Fibroblast of lung (primary cell): ENCODE results near the gene CRABP1. TPM values are rescaled to one million over a fixed set of nuclear protein-coding genes. Genes with fewer than 3 reads are reported as not detected.

Experiments
- DNase-seq, 2 donors: peaks; one replicate each; pipeline versions ENCODE4 v3.0.0 to v3.0.0-alpha.2; 2010; ENCODE audit warnings: low read depth in 2 of 2
- H2AFZ ChIP-seq: 2 replicates; pipeline ENCODE4 v1.5.1; 2012; ENCODE audit warnings: low read length, control low read depth, inconsistent platforms
- H3K27ac ChIP-seq: 2 replicates; pipeline ENCODE4 v1.5.1; 2011; ENCODE audit warnings: low read length, control low read depth; ENCODE audit not compliant: insufficient read depth
- H3K27me3 ChIP-seq: 2 replicates; pipeline ENCODE4 v1.5.1; 2011; ENCODE audit warnings: mild to moderate bottlenecking, low read length; ENCODE audit not compliant: control insufficient read depth, insufficient read depth
- H3K36me3 ChIP-seq: 2 replicates; pipeline ENCODE4 v1.5.1; 2011; ENCODE audit warnings: low read length; ENCODE audit not compliant: control insufficient read depth, insufficient read depth
- H3K4me1 ChIP-seq: 2 replicates; pipeline ENCODE4 v1.5.1; 2011; ENCODE audit warnings: low read length; ENCODE audit not compliant: control insufficient read depth, insufficient read depth; ENCODE audit errors: extremely low read depth
- H3K4me2 ChIP-seq: 2 replicates; pipeline ENCODE4 v1.5.1; 2011; ENCODE audit warnings: low read length, control low read depth; ENCODE audit not compliant: insufficient read depth; ENCODE audit errors: extremely low read depth
- H3K4me3 ChIP-seq, 4 experiments: fragments of 200-600 bp in 1 of 4; sonication (generic) in 1 of 4; replicated peaks in 1 of 4; 2 replicates each; pipeline ENCODE4 v1.5.1; 2011 to 2016; ENCODE audit warnings: low read length in 4 of 4, low read depth in 3 of 4, mild to moderate bottlenecking in 3 of 4, control low read depth in 2 of 4, inconsistent platforms in 1 of 4, mixed read lengths in 1 of 4; ENCODE audit not compliant: insufficient read depth in 1 of 4; ENCODE audit errors: control extremely low read depth in 1 of 4
- H3K79me2 ChIP-seq: 2 replicates; pipeline ENCODE4 v1.5.1; 2012; ENCODE audit warnings: mild to moderate bottlenecking, low read length, inconsistent platforms; ENCODE audit not compliant: control insufficient read depth, insufficient read depth
- H3K9ac ChIP-seq: 2 replicates; pipeline ENCODE4 v1.5.1; 2011; ENCODE audit warnings: mild to moderate bottlenecking, low read length, control low read depth; ENCODE audit not compliant: insufficient read depth
- H3K9me3 ChIP-seq: 2 replicates; pipeline ENCODE4 v1.5.1; 2012; ENCODE audit warnings: low read depth, low read length; ENCODE audit not compliant: control insufficient read depth, insufficient read depth
- H4K20me1 ChIP-seq: 2 replicates; pipeline ENCODE4 v1.5.1; 2011; ENCODE audit warnings: low read length; ENCODE audit not compliant: control insufficient read depth, insufficient read depth; ENCODE audit errors: extremely low read depth
- EZH2 ChIP-seq: IDR thresholded peaks from 2 replicates; pipeline ENCODE4 v1.5.1; 2012; ENCODE audit warnings: low read length, control low read depth, mild to moderate bottlenecking; ENCODE audit errors: missing control alignments
- polyA plus RNA-seq, 2 donors: library from polyadenylated mRNA; depleted of rRNA in 1 of 2; stranded (reverse) in 1 of 2; unstranded in 1 of 2; fragments of >200 nt; gene quantifications; 2 replicates each; pipeline ENCODE4 v1.2.1, GENCODE V29; 2011 to 2012; ENCODE audit warnings: missing spikeins in 1 of 2
- total RNA-seq: library from RNA; depleted of rRNA; stranded (reverse); fragments of >200 nt; gene quantifications from 2 replicates; pipeline ENCODE4 v1.2.1, GENCODE V29; 2014
- TF ChIP-seq, protein P1 (sequence below), 2 donors: IDR thresholded peaks in 1 of 2; conservative IDR thresholded peaks in 1 of 2; 1 replicate in 1 of 2; 2 replicates in 1 of 2; pipeline ENCODE4 v1.5.1; 2011 to 2012; ENCODE audit warnings: low read length in 2 of 2, control low read depth in 1 of 2, inconsistent platforms in 1 of 2, low read depth in 1 of 2, mild to moderate bottlenecking in 1 of 2

Gene CRABP1
- total and polyA plus RNA-seq, 2 donors (not counting 1 experiment from before 2014, with no cell fraction given), result not detected

DNA sequence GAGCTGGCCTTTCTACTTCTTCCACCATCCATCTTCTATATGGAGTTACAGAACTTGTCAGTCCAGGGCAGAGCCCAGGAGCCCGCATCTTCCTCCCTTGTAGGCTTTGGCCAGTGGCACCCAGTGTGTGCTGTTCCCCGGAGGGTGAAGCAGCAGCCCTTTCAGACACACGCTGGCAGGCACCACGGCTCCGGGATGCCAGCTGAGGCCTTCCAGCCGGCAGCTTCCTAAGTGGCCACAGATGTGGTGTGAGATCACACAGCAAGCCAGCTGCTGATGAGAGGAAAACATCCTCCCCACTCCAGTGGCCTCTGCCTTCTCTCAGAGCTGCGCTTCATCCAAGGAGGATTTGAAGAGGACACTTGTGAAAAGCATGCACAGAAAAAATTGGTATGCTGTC, 24.1 kb downstream of the CRABP1 start:
- H3K79me2 ChIP-seq, result no peaks in the 10 kb centered on the region
- no peak overlapping the region for H3K9ac ChIP-seq
- no peak overlapping the region for H3K4me3 ChIP-seq
- no peak overlapping the region for H3K4me2 ChIP-seq
- no peaks in the 10 kb centered on the region for H4K20me1 ChIP-seq
- H3K9me3 ChIP-seq, result no peaks in the 10 kb centered on the region
- no peaks in the 10 kb centered on the region for H3K36me3 ChIP-seq
- no peak overlapping the region for H3K27ac ChIP-seq
- TF ChIP-seq EZH2, result no peak
- TF ChIP-seq, protein P1, sequence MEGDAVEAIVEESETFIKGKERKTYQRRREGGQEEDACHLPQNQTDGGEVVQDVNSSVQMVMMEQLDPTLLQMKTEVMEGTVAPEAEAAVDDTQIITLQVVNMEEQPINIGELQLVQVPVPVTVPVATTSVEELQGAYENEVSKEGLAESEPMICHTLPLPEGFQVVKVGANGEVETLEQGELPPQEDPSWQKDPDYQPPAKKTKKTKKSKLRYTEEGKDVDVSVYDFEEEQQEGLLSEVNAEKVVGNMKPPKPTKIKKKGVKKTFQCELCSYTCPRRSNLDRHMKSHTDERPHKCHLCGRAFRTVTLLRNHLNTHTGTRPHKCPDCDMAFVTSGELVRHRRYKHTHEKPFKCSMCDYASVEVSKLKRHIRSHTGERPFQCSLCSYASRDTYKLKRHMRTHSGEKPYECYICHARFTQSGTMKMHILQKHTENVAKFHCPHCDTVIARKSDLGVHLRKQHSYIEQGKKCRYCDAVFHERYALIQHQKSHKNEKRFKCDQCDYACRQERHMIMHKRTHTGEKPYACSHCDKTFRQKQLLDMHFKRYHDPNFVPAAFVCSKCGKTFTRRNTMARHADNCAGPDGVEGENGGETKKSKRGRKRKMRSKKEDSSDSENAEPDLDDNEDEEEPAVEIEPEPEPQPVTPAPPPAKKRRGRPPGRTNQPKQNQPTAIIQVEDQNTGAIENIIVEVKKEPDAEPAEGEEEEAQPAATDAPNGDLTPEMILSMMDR (conservative IDR thresholded peaks at IDR 0.05 in 1 of 2, IDR thresholded peaks at IDR 0.05 in 1 of 2; ENCODE audit: low read depth in 1 of 2, low read length in 2 of 2), result no peak
- no peaks in the 10 kb centered on the region for H3K27me3 ChIP-seq
- no peak overlapping the region for H2AFZ ChIP-seq
- H3K4me1 ChIP-seq, result no peaks in the 10 kb centered on the region
- DNase-seq, result peak in 1 of 2 donors; percentile 4

DNA sequence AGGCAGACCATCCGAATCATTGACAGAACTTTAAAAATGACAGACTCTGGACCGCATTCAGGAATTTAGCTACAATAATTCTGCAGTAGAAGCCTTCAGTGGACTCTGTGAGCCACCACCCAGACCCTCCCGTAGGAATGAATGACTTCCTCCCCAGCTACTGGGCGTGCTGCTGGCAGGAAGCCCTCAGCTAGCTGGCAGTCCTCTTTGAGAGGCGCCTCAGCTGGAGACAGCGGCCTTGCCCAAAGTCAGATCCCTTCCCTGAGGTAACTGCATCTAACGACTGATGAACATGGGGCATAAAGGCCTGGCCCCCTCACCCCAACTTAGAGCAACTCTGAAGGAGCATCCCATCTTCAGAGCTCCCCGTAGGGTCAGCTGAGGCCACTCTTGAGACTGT, 25.8 kb downstream of the CRABP1 start:
- no peaks in the 10 kb centered on the region for H3K9me3 ChIP-seq
- no peak for TF ChIP-seq EZH2
- TF ChIP-seq, protein P1 (conservative IDR thresholded peaks at IDR 0.05 in 1 of 2, IDR thresholded peaks at IDR 0.05 in 1 of 2; ENCODE audit: low read depth in 1 of 2, low read length in 2 of 2), result no peak
- no peaks in the 10 kb centered on the region for H3K27me3 ChIP-seq
- H3K4me3 ChIP-seq, result no peak overlapping the region
- H4K20me1 ChIP-seq, result no peaks in the 10 kb centered on the region
- H3K36me3 ChIP-seq, result no peaks in the 10 kb centered on the region
- no peak overlapping the region for H3K4me2 ChIP-seq
- H3K4me1 ChIP-seq, result no peaks in the 10 kb centered on the region
- H2AFZ ChIP-seq, result no peak overlapping the region
- no peak overlapping the region for H3K9ac ChIP-seq
- H3K27ac ChIP-seq, result no peak overlapping the region
- no peaks in the 10 kb centered on the region for H3K79me2 ChIP-seq
- DNase-seq, result peak in 1 of 2 donors; percentile 40

DNA sequence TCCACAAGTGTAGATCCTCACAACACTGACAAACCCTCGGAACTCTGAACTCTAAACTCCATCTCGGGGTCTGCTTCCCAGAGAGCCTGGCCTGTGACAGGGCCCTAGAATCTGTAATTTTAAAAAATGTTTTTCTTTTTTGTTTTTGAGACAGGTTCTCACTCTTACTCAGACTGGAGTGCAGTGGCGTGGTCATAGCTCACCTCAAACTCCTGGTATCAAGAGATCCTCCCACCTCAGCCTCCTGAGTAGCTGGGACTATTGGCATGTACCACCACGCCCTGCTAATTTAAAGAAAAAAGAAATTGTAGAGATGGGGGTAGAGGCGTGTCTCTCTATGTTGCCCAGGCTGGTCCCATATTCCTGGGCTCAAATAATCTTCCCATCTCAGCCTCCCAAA, 26.2 kb downstream of the CRABP1 start:
- no peaks in the 10 kb centered on the region for H4K20me1 ChIP-seq
- no peaks in the 10 kb centered on the region for H3K36me3 ChIP-seq
- no peaks in the 10 kb centered on the region for H3K4me1 ChIP-seq
- H3K9ac ChIP-seq, result no peak overlapping the region
- H3K9me3 ChIP-seq, result no peaks in the 10 kb centered on the region
- no peak overlapping the region for H3K27ac ChIP-seq
- no peak for TF ChIP-seq EZH2
- TF ChIP-seq, protein P1 (conservative IDR thresholded peaks at IDR 0.05 in 1 of 2, IDR thresholded peaks at IDR 0.05 in 1 of 2; ENCODE audit: low read depth in 1 of 2, low read length in 2 of 2), result no peak
- H3K79me2 ChIP-seq, result no peaks in the 10 kb centered on the region
- DNase-seq, result no peak
- H2AFZ ChIP-seq, result no peak overlapping the region
- H3K4me3 ChIP-seq, result no peak overlapping the region
- no peak overlapping the region for H3K4me2 ChIP-seq
- H3K27me3 ChIP-seq, result no peaks in the 10 kb centered on the region
